ENCODE data around the gene ANKRD13D. TPM values are rescaled to one million over a fixed set of nuclear protein-coding genes. Genes with fewer than 3 reads are reported as not detected.

Gene ANKRD13D
- total RNA-seq, 2 experiments from 2014 or later, result 185 to 207 TPM

- DNase-seq (no peak), ATAC-seq (ENCODE audit: low read depth) (no peak)
- H3K9me3 Mint-ChIP-seq, result no peaks in the 10 kb centered on the region
- no peak overlapping the region for H3K27ac Mint-ChIP-seq
- H3K4me1 Mint-ChIP-seq, result peaks cover 15% of the 10 kb centered on the region
- H3K36me3 Mint-ChIP-seq, result no peaks in the 10 kb centered on the region
- H3K27me3 Mint-ChIP-seq, result no peaks in the 10 kb centered on the region
- no peak overlapping the region for H3K4me3 Mint-ChIP-seq
- POLR2A ChIA-PET, result interaction anchor here (0.6 to 2.0 kb wide), 4 partner anchors 9 to 37 kb away, joined by 3 to 7 read pairs (median 3); no protein-coding TSS in a partner anchor
Observed at GRCh38 chr11:67308031-67308866, 19.1 kb downstream of the ANKRD13D start.

- Mint-ChIP-seq H3K9me3 (no peaks in the 10 kb centered on the region), H3K36me3 (no peaks in the 10 kb centered on the region), H3K4me3 (no peak overlapping the region), H3K27me3 (no peaks in the 10 kb centered on the region), H3K4me1 (peaks cover 20% of the 10 kb centered on the region), H3K27ac (no peak overlapping the region)
- POLR2A ChIA-PET, result interaction anchor here (0.6 to 2.0 kb wide), 3 partner anchors 8 to 22 kb away, joined by 3 to 7 read pairs (median 3); no protein-coding TSS in a partner anchor
- ATAC-seq (ENCODE audit: low read depth) (no peak), DNase-seq (no peak)
Observed at GRCh38 chr11:67309166-67309565, 20.1 kb downstream of the ANKRD13D start.

- Mint-ChIP-seq H3K27ac (no peak overlapping the region), H3K9me3 (no peaks in the 10 kb centered on the region), H3K4me1 (peaks cover 20% of the 10 kb centered on the region), H3K36me3 (no peaks in the 10 kb centered on the region), H3K4me3 (no peak overlapping the region), H3K27me3 (no peaks in the 10 kb centered on the region)
- DNase-seq (no peak), ATAC-seq (ENCODE audit: low read depth) (no peak)
- POLR2A ChIA-PET, result interaction anchor here (0.9 to 2.0 kb wide), 2 partner anchors 16 to 22 kb away, joined by 4 to 7 read pairs; no protein-coding TSS in a partner anchor
Observed at GRCh38 chr11:67309661-67310061, 20.6 kb downstream of the ANKRD13D start.

- no peaks in the 10 kb centered on the region for H3K9me3 Mint-ChIP-seq
- DNase-seq (no peak), ATAC-seq (ENCODE audit: low read depth) (no peak)
- POLR2A ChIA-PET, result interaction anchor here (0.9 to 1.1 kb wide), 3 partner anchors 16 to 81 kb away, joined by 3 to 4 read pairs (median 3); partner anchors contain the start of gene RAD9A
- no peaks in the 10 kb centered on the region for H3K27me3 Mint-ChIP-seq
- no peaks in the 10 kb centered on the region for H3K36me3 Mint-ChIP-seq
- no peak overlapping the region for H3K4me3 Mint-ChIP-seq
- peaks cover 19% of the 10 kb centered on the region for H3K4me1 Mint-ChIP-seq
- no peak overlapping the region for H3K27ac Mint-ChIP-seq
Observed at GRCh38 chr11:67310246-67311050, 21.3 kb downstream of the ANKRD13D start.

- no peak for DNase-seq
- no peaks in the 10 kb centered on the region for H3K36me3 Mint-ChIP-seq
- H3K27me3 Mint-ChIP-seq, result no peaks in the 10 kb centered on the region
- ATAC-seq (ENCODE audit: low read depth), result no peak
- peaks cover 21% of the 10 kb centered on the region for H3K4me1 Mint-ChIP-seq
- H3K4me3 Mint-ChIP-seq, result no peak overlapping the region
- H3K27ac Mint-ChIP-seq, result no peak overlapping the region
- no peaks in the 10 kb centered on the region for H3K9me3 Mint-ChIP-seq
- POLR2A ChIA-PET, result interaction anchor here (1.0 to 1.1 kb wide), 2 partner anchors 21 to 81 kb away, joined by 3 read pairs; partner anchors contain the start of gene RAD9A
Observed at GRCh38 chr11:67311051-67311555, 22.0 kb downstream of the ANKRD13D start.

GRCh38 chr11:67311556-67312082 is 22.5 kb downstream of the ANKRD13D start:
- Mint-ChIP-seq H3K27ac (peak overlapping the region; percentile 10), H3K9me3 (no peaks in the 10 kb centered on the region), H3K36me3 (no peaks in the 10 kb centered on the region), H3K4me3 (no peak overlapping the region), H3K4me1 (peaks cover 21% of the 10 kb centered on the region), H3K27me3 (no peaks in the 10 kb centered on the region)
- ATAC-seq (ENCODE audit: low read depth) (no peak), DNase-seq (no peak)
- POLR2A ChIA-PET, result interaction anchor here (1.1 kb wide), 1 partner anchor 80 kb away, joined by 3 read pairs; the partner anchor contains the start of gene RAD9A

- POLR2A ChIA-PET, result interaction anchor here (3.2 kb wide), 1 partner anchor 9 kb away, joined by 18 read pairs; the partner anchor contains the start of gene SSH3
- Mint-ChIP-seq H3K4me3 (peak overlapping the region; percentile 15), H3K27ac (peak overlapping the region; percentile 78), H3K4me1 (peaks cover 21% of the 10 kb centered on the region), H3K27me3 (no peaks in the 10 kb centered on the region), H3K36me3 (no peaks in the 10 kb centered on the region), H3K9me3 (no peaks in the 10 kb centered on the region)
- DNase-seq (peak; percentile 34), ATAC-seq (ENCODE audit: low read depth) (no peak)
Observed at GRCh38 chr11:67312187-67313021, 23.3 kb downstream of the ANKRD13D start.

GRCh38 chr11:67313125-67313890 is 24.2 kb downstream of the ANKRD13D start:
- peak overlapping the region; percentile 73 for H3K27ac Mint-ChIP-seq
- no peak for DNase-seq
- ATAC-seq (ENCODE audit: low read depth), result no peak
- peak overlapping the region; percentile 28 for H3K4me3 Mint-ChIP-seq
- no peaks in the 10 kb centered on the region for H3K9me3 Mint-ChIP-seq
- H3K4me1 Mint-ChIP-seq, result peaks cover 24% of the 10 kb centered on the region
- H3K36me3 Mint-ChIP-seq, result peaks cover 1% of the 10 kb centered on the region
- POLR2A ChIA-PET, result interaction anchor here (0.9 to 3.2 kb wide), 3 partner anchors 10 to 36 kb away, joined by 4 to 18 read pairs (median 5); partner anchors contain the start of genes ANKRD13D and SSH3
- H3K27me3 Mint-ChIP-seq, result peaks cover 2% of the 10 kb centered on the region

- Mint-ChIP-seq H3K27ac (peak overlapping the region; percentile 6), H3K27me3 (peaks cover 9% of the 10 kb centered on the region), H3K4me1 (peaks cover 28% of the 10 kb centered on the region), H3K36me3 (peaks cover 1% of the 10 kb centered on the region), H3K4me3 (peak overlapping the region; percentile 2), H3K9me3 (no peaks in the 10 kb centered on the region)
- POLR2A ChIA-PET, result interaction anchor here (0.9 to 3.2 kb wide), 5 partner anchors 10 to 47 kb away, joined by 3 to 18 read pairs (median 5); partner anchors contain the start of genes ANKRD13D, GRK2 and SSH3
- ATAC-seq (ENCODE audit: low read depth), result no peak
- DNase-seq, result no peak
Observed at GRCh38 chr11:67314218-67314617, 25.1 kb downstream of the ANKRD13D start.

- H3K36me3 Mint-ChIP-seq, result peaks cover 1% of the 10 kb centered on the region
- DNase-seq, result no peak
- no peaks in the 10 kb centered on the region for H3K9me3 Mint-ChIP-seq
- ATAC-seq (ENCODE audit: low read depth), result no peak
- no peak overlapping the region for H3K27ac Mint-ChIP-seq
- H3K4me1 Mint-ChIP-seq, result peaks cover 33% of the 10 kb centered on the region
- H3K4me3 Mint-ChIP-seq, result peak overlapping the region; percentile 8
- peaks cover 9% of the 10 kb centered on the region for H3K27me3 Mint-ChIP-seq
- POLR2A ChIA-PET, result interaction anchor here (0.7 to 3.5 kb wide), 7 partner anchors 11 to 48 kb away, joined by 3 to 17 read pairs (median 5); partner anchors contain the start of genes ANKRD13D, GRK2 and SSH3
Observed at GRCh38 chr11:67315325-67315909, 26.3 kb downstream of the ANKRD13D start.

GRCh38 chr11:67316882-67317204 is 27.7 kb downstream of the ANKRD13D start:
- H3K9me3 Mint-ChIP-seq, result no peaks in the 10 kb centered on the region
- H3K27ac Mint-ChIP-seq, result peak overlapping the region; percentile 99
- peaks cover 1% of the 10 kb centered on the region for H3K36me3 Mint-ChIP-seq
- DNase-seq (no peak), ATAC-seq (ENCODE audit: low read depth) (no peak)
- H3K4me1 Mint-ChIP-seq, result peaks cover 33% of the 10 kb centered on the region
- H3K4me3 Mint-ChIP-seq, result peak overlapping the region; percentile 98
- H3K27me3 Mint-ChIP-seq, result peaks cover 9% of the 10 kb centered on the region
- POLR2A ChIA-PET, result interaction anchor here (0.7 to 4.7 kb wide), 17 partner anchors 12 to 198 kb away, joined by 3 to 35 read pairs (median 6); partner anchors contain the start of genes ANKRD13D, GRK2, KDM2A and POLD4
